ENCODE results near the gene LTBP4. TPM values are rescaled to one million over a fixed set of nuclear protein-coding genes. Genes with fewer than 3 reads are reported as not detected.
"Not testable (repeated sequence)": the region's sequence is repeated elsewhere in the genome, so short reads cannot be mapped to it uniquely, and the experiment has no call there.

LTBP4 gene
- total RNA-seq, 1 experiment from 2014 or later = 47.7 TPM

- DNase-seq (ENCODE audit: low read depth) = no peak
- in situ Hi-C loops (cut with HindIII; ENCODE audit: low pct_unique_long_range_greater_than_20kb, low sequenced_read_pairs) = no loop called here
Measured at GRCh38 chr19:40642757-40643305, 41.7 kb downstream of the LTBP4 start.

DNA sequence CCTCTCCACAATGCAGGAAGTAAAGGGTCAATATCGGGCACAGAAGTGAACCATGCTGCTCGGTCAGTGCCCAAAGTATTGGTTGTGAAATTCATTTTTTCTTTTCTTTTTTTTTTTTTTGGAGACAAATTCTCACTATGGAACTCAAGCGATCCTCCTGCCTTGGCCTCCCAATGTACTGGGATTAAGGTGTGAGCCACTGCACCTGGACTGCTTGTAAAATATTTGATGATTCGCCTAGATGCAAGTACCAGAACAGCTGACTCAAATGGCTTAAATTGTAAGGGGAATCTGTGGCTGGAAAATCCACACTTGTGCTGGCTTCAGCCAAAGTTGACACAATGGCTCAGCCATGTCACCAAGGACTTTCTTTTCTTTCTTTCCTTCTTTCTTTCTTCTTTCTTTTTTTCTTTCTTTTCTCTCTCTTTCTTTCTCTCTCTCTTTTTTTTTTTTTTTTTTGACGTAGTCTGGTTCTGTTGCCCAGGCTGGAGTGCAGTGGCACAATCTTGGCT is 45.6 kb downstream of the LTBP4 start:
- DNase-seq (ENCODE audit: low read depth) = no peak

DNA sequence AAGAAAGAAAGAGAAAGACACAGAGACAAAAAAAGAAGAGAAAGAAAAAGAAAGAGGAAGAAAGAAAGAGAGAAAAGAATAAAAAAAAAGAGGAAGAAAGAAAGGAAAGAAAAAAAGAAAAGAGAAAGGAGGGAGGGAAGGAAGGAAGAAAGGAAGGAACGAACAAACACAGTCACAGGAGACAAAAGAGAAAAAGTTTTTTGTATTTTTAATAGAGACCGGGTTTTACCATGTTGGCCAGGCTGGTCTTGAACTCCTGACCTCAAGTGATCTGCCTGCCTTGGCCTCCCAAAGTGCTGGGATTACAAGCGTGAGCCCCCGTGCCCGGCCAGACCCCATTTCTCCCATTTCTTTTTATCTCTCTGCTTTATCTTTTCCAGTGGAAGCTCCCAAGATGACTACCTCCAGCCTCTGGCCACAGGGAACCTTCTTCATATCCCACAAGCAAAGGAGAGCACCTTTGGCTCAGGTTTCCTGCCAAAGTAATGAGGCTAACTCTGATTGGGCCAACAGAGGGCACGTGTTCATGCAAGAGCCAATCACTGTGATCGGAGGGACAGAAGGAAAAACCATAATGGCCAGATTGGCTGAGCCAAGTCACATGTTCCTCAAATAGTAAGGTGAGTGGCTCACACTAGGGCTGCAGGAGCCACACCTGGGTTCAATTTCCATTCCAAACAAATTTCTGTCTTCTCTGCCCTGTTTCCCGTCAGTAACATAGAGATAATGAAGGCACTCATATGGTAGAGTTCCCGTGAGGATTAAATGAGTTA is 48.9 kb downstream of the LTBP4 start:
- DNase-seq (ENCODE audit: low read depth) = peak; percentile 33
- in situ Hi-C loops (cut with HindIII; ENCODE audit: low pct_unique_long_range_greater_than_20kb, low sequenced_read_pairs) = not testable (repeated sequence)

More for the DNA sequence above, 45.6 kb downstream of the LTBP4 start:
- in situ Hi-C loops (cut with HindIII; ENCODE audit: low pct_unique_long_range_greater_than_20kb, low sequenced_read_pairs) = no loop called here

- in situ Hi-C loops (cut with HindIII; ENCODE audit: low pct_unique_long_range_greater_than_20kb, low sequenced_read_pairs) = no loop called here
- DNase-seq (ENCODE audit: low read depth) = no peak
Measured at GRCh38 chr19:40650749-40651305, 49.7 kb downstream of the LTBP4 start.

DNA sequence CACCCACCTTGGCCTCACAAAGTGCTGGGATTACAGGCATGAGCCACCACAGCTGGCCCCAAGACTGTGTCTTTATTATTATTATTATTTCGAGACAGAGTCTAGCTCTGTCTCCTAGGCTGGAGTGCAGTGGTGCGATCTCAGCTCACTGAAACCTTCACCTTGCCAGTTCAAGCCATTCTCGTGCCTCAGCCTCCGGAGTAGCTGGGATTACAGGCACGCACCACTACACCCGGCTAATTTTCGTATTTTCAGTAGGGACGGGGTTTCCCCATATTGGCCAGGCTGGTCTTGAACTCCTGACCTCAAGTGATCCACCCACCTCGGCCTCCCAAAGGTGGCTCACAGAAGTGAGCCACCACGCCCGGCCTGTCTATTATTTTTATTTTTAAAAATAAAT is 51.1 kb downstream of the LTBP4 start:
- DNase-seq (ENCODE audit: low read depth); in situ Hi-C loops (cut with HindIII; ENCODE audit: low pct_unique_long_range_greater_than_20kb, low sequenced_read_pairs): not testable (repeated sequence)

DNA sequence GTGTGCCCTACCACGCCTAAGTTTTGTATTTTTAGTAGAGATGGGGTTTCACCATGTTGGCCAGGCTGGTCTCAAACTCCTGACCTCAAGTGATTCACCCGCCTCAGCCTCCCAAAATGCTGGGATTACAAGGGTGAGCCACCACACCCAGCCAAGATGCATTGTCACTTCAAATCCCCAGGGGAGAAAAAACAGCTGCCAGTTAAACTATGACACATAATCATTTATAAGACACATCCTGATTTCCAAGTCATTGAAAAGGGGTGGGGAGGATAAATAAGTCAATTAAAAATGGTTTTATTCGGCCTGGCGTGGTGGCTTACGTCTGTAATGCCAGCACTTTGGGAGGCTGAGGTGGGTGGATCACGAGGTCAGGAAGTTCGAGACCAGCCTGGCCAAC is 54.5 kb downstream of the LTBP4 start:
- in situ Hi-C loops (cut with HindIII; ENCODE audit: low pct_unique_long_range_greater_than_20kb, low sequenced_read_pairs); DNase-seq (ENCODE audit: low read depth): not testable (repeated sequence)

DNA sequence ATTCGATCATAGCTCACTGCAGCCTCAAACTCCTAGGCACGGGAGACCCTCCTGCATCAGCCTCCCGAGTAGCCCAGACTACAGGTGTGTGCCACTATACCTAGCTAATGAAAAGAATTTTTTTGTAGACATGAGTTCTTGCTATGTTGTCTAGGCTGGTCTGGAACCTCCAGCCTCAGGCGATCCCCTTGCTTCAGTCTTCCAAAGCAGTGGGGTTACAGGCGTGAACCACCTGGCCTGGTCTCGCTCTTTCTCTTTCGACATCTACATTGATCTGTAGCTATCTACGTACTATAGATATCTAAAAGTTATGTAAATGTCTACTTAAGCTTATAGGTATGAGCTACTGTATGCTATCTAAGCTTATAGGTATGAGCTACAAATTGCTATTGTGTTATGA is 56.9 kb downstream of the LTBP4 start:
- in situ Hi-C loops (cut with HindIII; ENCODE audit: low pct_unique_long_range_greater_than_20kb, low sequenced_read_pairs) = no loop called here
- DNase-seq (ENCODE audit: low read depth) = no peak

GRCh38 chr19:40659116-40659515 is 57.9 kb downstream of the LTBP4 start:
- no peak for DNase-seq (ENCODE audit: low read depth)

GRCh38 chr19:40659566-40659965 is 58.4 kb downstream of the LTBP4 start:
- in situ Hi-C loops (cut with HindIII; ENCODE audit: low pct_unique_long_range_greater_than_20kb, low sequenced_read_pairs) = no loop called here
- no peak for DNase-seq (ENCODE audit: low read depth)

More at GRCh38 chr19:40659116-40659515, 57.9 kb downstream of the LTBP4 start:
- in situ Hi-C loops (cut with HindIII; ENCODE audit: low pct_unique_long_range_greater_than_20kb, low sequenced_read_pairs) = no loop called here

GRCh38 chr19:40661616-40662015 is 60.4 kb downstream of the LTBP4 start:
- no peak for DNase-seq (ENCODE audit: low read depth)
- in situ Hi-C loops (cut with HindIII; ENCODE audit: low pct_unique_long_range_greater_than_20kb, low sequenced_read_pairs) = no loop called here

DNA sequence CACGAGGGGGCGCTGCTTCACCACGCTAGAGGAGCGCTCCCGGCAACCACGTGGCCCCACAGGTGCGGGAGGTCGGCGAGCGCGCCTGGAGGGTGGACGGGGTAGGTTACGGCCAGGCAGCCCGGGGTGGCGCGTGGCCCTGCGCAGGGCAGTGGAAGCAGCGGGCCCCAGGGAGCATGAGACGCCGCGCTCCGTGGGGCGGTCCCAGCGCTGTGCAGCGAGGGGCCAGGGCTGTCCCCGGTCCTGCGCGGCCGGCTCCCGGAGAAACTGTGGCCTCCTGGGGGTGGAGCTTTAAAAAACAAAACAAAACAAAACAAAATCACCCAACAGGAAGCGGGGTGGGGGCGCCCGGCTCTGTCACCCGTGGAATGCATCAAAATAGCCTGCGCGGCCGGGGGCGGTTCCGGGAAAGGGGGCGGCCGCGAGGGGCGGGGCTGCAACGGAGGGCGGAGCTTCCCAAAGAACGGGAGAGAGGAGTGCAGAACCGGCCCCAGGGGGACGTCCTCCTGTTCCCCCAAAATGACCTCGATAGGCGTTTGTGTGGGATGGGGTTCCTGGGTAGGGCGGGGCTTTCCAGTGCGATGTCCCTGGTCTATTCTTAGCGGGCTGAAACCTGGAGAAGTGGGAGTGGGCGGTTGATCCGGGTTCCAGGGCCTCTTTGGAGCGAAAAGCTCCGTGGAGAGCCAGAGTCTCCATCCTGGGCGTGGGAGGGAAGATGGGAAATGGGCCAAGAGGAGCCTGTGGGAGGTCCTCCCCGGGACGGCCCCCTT is 61.9 kb downstream of the LTBP4 start:
- DNase-seq (ENCODE audit: low read depth) = peak; percentile 94
- in situ Hi-C loops (cut with HindIII; ENCODE audit: low pct_unique_long_range_greater_than_20kb, low sequenced_read_pairs) = no loop called here

DNA sequence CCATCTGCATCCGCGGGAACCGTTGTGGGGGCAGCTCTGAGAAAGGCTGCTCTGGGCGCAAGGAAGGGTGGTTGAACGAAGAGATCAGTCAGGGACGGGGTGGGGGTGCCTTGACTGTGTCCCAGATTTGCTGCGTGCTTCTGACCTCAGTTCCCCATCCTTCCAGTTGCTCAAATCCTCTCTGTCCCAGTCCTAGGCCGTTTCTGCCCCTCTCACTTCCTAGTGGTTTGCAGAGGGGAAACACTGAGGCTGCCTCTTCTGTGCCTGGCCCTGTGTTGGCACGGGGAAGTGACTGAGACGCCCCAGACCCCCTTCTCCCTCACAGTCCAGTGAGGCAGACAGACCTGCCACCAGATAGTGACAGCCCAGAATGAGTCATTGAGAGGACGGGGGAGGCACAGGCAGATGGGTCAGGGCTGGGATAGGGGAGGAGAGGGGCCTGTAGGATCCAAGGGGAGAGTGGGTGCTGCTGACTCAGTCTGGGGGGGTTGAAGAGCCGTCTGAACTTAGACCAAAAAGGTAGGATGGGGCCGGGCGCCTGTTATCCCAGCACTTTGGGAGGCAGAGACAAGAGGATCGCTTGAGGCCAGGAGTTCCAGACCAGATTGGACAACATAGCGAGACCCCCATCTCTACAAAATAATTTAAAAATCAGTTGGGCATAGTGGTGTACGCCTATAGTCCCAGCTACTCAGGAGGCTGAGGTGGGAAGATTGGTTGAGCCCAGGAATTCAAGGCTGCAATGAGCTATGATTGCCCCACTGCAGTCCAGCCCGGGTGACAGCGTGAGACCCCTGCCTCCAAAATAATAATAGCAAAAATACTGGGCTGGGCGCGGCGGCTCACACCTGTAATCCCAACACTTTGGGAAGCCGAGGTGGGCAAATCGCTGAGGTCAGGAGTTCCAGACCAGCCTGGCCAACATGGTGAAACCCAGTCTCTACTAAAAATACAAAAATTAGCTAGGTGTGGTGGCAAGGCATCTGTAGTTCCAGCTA is 62.8 kb downstream of the LTBP4 start:
- in situ Hi-C loops (cut with HindIII; ENCODE audit: low pct_unique_long_range_greater_than_20kb, low sequenced_read_pairs) = no loop called here

DNA sequence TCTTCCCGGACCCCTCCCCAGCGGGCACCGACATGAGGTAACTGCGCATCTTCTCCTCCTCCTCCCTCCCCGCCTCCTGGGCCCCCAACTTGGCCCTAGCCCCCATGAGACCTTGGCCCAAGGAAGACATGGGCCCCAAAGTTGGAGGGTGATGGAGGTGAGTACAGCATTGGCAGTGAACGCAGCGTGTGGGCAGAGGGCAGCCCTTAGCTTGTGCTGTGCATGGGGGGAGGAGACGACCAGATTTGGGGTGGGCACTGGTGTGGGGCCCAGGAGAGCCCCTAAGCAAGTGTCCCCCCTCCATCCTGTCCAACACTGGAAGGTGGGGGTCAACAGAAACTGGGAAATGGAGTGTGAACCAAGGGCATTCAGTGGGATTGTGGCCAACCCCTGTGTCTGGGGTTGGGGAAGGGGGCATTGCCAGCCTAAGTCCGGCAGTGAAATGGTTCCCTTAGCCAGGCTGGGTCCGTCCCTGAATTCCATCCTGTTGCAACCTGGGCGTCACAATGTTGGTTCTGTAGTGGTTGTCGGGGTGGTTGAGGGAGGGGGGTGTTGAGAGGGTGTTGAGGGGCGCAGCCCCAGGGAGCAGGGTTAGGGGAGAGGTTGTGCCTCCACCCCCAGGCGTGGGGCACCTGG is 65.8 kb downstream of the LTBP4 start:
- in situ Hi-C loops (cut with HindIII; ENCODE audit: low pct_unique_long_range_greater_than_20kb, low sequenced_read_pairs) = no loop called here
- DNase-seq (ENCODE audit: low read depth) = no peak

More for the DNA sequence above, 62.8 kb downstream of the LTBP4 start:
- DNase-seq (ENCODE audit: low read depth) = peak; percentile 70

GRCh38 chr19:40667602-40668001 is 66.4 kb downstream of the LTBP4 start:
- in situ Hi-C loops (cut with HindIII; ENCODE audit: low pct_unique_long_range_greater_than_20kb, low sequenced_read_pairs) = no loop called here
- no peak for DNase-seq (ENCODE audit: low read depth)

DNA sequence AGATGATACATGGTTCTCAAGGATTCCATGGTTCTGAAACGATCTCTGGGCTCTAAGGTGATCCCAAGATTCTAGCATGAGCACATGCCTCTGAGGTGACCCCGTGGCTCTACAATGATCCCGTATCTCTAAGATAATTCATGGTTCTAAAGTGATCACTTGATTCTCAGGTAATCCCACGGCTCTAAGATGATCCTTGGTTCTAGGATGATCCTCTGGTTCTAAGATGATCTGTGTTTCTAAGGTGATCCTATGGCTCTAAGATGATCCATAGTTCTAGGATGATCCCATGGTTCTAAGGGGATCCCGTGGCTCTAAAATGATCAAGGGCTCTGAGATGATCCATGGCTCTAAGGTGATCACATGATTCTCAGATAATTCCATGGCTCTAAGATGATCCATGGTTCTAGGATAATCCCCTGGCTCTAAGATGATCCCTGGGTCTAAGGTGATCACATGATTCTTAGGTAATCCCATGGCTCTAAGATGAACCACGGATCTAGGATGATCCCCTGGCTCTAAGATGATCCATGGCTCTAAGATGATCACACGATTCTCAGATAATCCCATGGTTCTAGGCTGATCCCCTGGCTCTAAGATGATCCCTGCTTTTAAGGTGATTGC is 67.9 kb downstream of the LTBP4 start:
- DNase-seq (ENCODE audit: low read depth) = no peak
- in situ Hi-C loops (cut with HindIII; ENCODE audit: low pct_unique_long_range_greater_than_20kb, low sequenced_read_pairs) = no loop called here

- no peak for DNase-seq (ENCODE audit: low read depth)
- in situ Hi-C loops (cut with HindIII; ENCODE audit: low pct_unique_long_range_greater_than_20kb, low sequenced_read_pairs) = no loop called here
Measured at GRCh38 chr19:40671404-40671803, 70.2 kb downstream of the LTBP4 start.

DNA sequence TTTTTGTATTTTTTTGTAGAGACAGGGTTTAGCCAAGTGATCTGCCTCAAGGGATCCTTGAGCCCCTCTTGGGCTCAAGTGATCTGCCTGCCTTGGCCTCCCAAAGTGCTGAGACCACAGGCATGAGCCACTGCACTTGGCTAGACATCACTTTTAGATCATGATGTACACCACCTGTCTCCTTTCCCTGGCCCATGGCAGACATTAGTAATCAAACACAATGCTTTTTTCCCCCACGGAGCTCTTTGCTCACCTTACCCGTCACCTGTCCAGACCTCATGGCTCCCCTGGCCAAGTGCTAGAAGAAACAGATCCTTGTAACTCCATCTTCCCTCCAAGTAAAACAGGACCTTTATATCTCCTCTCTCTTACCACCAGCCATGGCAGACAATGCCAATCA is 70.9 kb downstream of the LTBP4 start:
- DNase-seq (ENCODE audit: low read depth) = no peak
- in situ Hi-C loops (cut with HindIII; ENCODE audit: low pct_unique_long_range_greater_than_20kb, low sequenced_read_pairs) = no loop called here
